K562 (cell line): ENCODE data around the gene NFATC2. TPM values are rescaled to one million over a fixed set of nuclear protein-coding genes. Genes with fewer than 3 reads are reported as not detected.

Experiments used
- ATAC-seq: fragments of 200-7000 bp; cut with Tn5 transposase; 3 replicates; pipeline ENCODE4 v1.9.1; 2020; ENCODE audit warnings: moderate library complexity
- BruUV-seq: library from RNA; stranded (reverse); fragments of 400-500 nt; replicated peaks from 2 replicates; lab custom pipeline; 2021; lab: Mats Ljungman, UMichigan
- CTCF ChIA-PET: fragments of 300-600 bp; formaldehyde crosslinking; extraction: SDS; loops from one replicate; lab custom pipeline; 2021; ENCODE audit warnings: low intra/inter-chr PET ratio; lab: Yijun Ruan, JAX
- POLR2A ChIA-PET: fragments of 300-600, 350-650 bp; sonication (Branson Sonifier 250); formaldehyde crosslinking; extraction: SDS; loops from one replicate; lab custom pipeline; 2021; ENCODE audit warnings: antibody characterized with exemption, inconsistent platforms; lab: Yijun Ruan, JAX
- DNase-seq, 4 experiments: peaks; one replicate each; pipeline versions ENCODE4 v3.0.0 to v3.0.0-alpha.2; 2011 to 2018; ENCODE audit warnings: low spot score in 3 of 4, mixed read lengths in 3 of 4; ENCODE audit errors: extremely low read depth in 1 of 4
- FAIRE-seq: peaks from 2 replicates; lab custom pipeline; 2011; peaks lifted over from hg19 to GRCh38; lab: Jason Lieb, UNC
- H2AFZ ChIP-seq: 2 replicates; pipeline ENCODE4 v1.6.0; 2011; ENCODE audit warnings: low read depth, low read length, control low read depth, inconsistent platforms
- H3K27ac ChIP-seq: fragments of 200-600 bp; 3 replicates; pipeline ENCODE4 v1.8.0; 2011; ENCODE audit warnings: low read depth, mild to moderate bottlenecking, control low read depth, inconsistent platforms, low read length, moderate library complexity, mixed read lengths; ENCODE audit errors: extremely low read depth
- H3K27me3 ChIP-seq, 2 experiments: fragments of 300-600 bp in 1 of 2; 2 replicates in 1 of 2; 3 replicates in 1 of 2; pipeline versions ENCODE4 v1.6.0 to v1.8.0; 2011; ENCODE audit warnings: inconsistent platforms in 2 of 2, low read length in 2 of 2, mild to moderate bottlenecking in 1 of 2, mixed read lengths in 1 of 2, moderate library complexity in 1 of 2; ENCODE audit not compliant: control insufficient read depth in 2 of 2, insufficient read depth in 2 of 2
- H3K36me3 ChIP-seq: fragments of 300-600 bp; 3 replicates; pipeline ENCODE4 v1.8.0; 2011; ENCODE audit warnings: mild to moderate bottlenecking, low read length, inconsistent platforms; ENCODE audit not compliant: control insufficient read depth, insufficient read depth
- H3K4me1 ChIP-seq, 2 experiments: fragments of 200-600 bp in 1 of 2; replicated peaks in 1 of 2; 2 replicates in 1 of 2; 3 replicates in 1 of 2; pipeline versions ENCODE4 v1.5.1 to v1.8.0; 2011; ENCODE audit warnings: inconsistent platforms in 2 of 2, low read length in 2 of 2, mild to moderate bottlenecking in 1 of 2, mixed read lengths in 1 of 2, moderate library complexity in 1 of 2; ENCODE audit not compliant: control insufficient read depth in 2 of 2, insufficient read depth in 2 of 2
- H3K4me2 ChIP-seq: 2 replicates; pipeline ENCODE4 v1.6.1; 2011; ENCODE audit warnings: low read length, control low read depth, inconsistent platforms, mixed read lengths; ENCODE audit not compliant: insufficient read depth
- H3K4me3 ChIP-seq: fragments of 200-600 bp; sonication (generic), shearing (Covaris generic); 2 replicates; pipeline ENCODE4 v1.5.1; 2016; ENCODE audit warnings: control low read depth, inconsistent platforms
- H3K79me2 ChIP-seq: fragments of 200-600 bp; 3 replicates; pipeline ENCODE4 v1.8.0; 2011; ENCODE audit warnings: low read length, inconsistent platforms; ENCODE audit not compliant: control insufficient read depth, insufficient read depth
- H3K9ac ChIP-seq, 2 experiments: 2 replicates each; pipeline versions ENCODE4 v1.6.0 to v1.6.1; 2011; ENCODE audit warnings: low read depth in 2 of 2, low read length in 2 of 2, control low read depth in 1 of 2, inconsistent platforms in 1 of 2, mild to moderate bottlenecking in 1 of 2, mixed read lengths in 1 of 2; ENCODE audit not compliant: insufficient read depth in 1 of 2
- H3K9me1 ChIP-seq: one replicate; pipeline ENCODE4 v1.6.0; 2011; ENCODE audit warnings: inconsistent platforms, mild to moderate bottlenecking, low read length, moderate library complexity; ENCODE audit not compliant: control insufficient read depth, insufficient read depth
- H3K9me3 ChIP-seq: replicated peaks from 2 replicates; pipeline ENCODE4 v1.5.1; 2011; ENCODE audit warnings: low read depth, low read length, inconsistent platforms; ENCODE audit not compliant: control insufficient read depth, insufficient read depth
- H4K20me1 ChIP-seq: replicated peaks from 2 replicates; pipeline ENCODE4 v1.6.1; 2011; ENCODE audit warnings: low read length, inconsistent platforms, mixed read lengths; ENCODE audit not compliant: control insufficient read depth, insufficient read depth
- ADNP ChIP-seq: fragments of 200-800 bp; sonication (Bioruptor generic); IDR thresholded peaks from 2 replicates; pipeline ENCODE4 v1.6.1; 2016; ENCODE audit warnings: missing genetic modification characterization, missing compliant biosample characterization
- BCOR ChIP-seq: fragments of 450-650 bp; IDR thresholded peaks from 2 replicates; pipeline ENCODE4 v1.6.1; 2016
- E4F1 ChIP-seq: fragments of 250-450 bp; sonication (Bioruptor Pico); IDR thresholded peaks from 2 replicates; pipeline ENCODE4 v1.5.0; 2021; ENCODE audit warnings: mild to moderate bottlenecking, borderline replicate concordance
- GMEB1 ChIP-seq: fragments of 250-450 bp; sonication (Bioruptor Pico); IDR thresholded peaks from 2 replicates; pipeline ENCODE4 v1.4.0; 2020; ENCODE audit warnings: mild to moderate bottlenecking
- HDAC2 ChIP-seq: fragments of 450-650 bp; IDR thresholded peaks from 2 replicates; pipeline ENCODE4 v1.6.1; 2016; ENCODE audit warnings: mild to moderate bottlenecking
- KDM1A ChIP-seq, 2 experiments: fragments of 450-650 bp; IDR thresholded peaks; 2 replicates each; pipeline ENCODE4 v1.6.1; 2016; ENCODE audit warnings: mild to moderate bottlenecking in 2 of 2
- KLF6 ChIP-seq: fragments of 250-450 bp; sonication (Bioruptor Pico); IDR thresholded peaks from 2 replicates; pipeline ENCODE4 v1.4.0; 2020; ENCODE audit warnings: mild to moderate bottlenecking, moderate library complexity, borderline replicate concordance
- NR1H2 ChIP-seq: sonication (generic); formaldehyde crosslinking; IDR thresholded peaks from 2 replicates; pipeline ENCODE4 v1.4.0; 2020; ENCODE audit warnings: mild to moderate bottlenecking, missing genetic modification reagents
- NR3C1 ChIP-seq: sonication (generic); formaldehyde crosslinking; IDR thresholded peaks from 2 replicates; pipeline ENCODE4 v1.8.1; 2022; ENCODE audit warnings: missing genetic modification reagents
- RBM25 ChIP-seq: fragments of 200-400 bp; formaldehyde crosslinking; IDR thresholded peaks from 2 replicates; pipeline ENCODE4 v1.6.1; 2018; ENCODE audit warnings: low read length, low read depth, moderate library complexity; ENCODE audit not compliant: severe bottlenecking
- RBM39 ChIP-seq: fragments of 200-400 bp; formaldehyde crosslinking; optimal IDR thresholded peaks from 2 replicates; pipeline ENCODE3; 2018; ENCODE audit warnings: low read depth, low read length
- RCOR1 ChIP-seq, 2 experiments: IDR thresholded peaks; 2 replicates each; pipeline ENCODE4 v1.6.1; 2012; ENCODE audit warnings: low read depth in 2 of 2, low read length in 2 of 2, borderline replicate concordance in 1 of 2, improper control_type of control experiment in 1 of 2
- WHSC1 ChIP-seq: IDR thresholded peaks from one replicate; pipeline ENCODE4 v1.6.1; 2012; ENCODE audit warnings: low read length, control low read depth, inconsistent platforms
- XRCC3 ChIP-seq: fragments of 450-650 bp; IDR thresholded peaks from 2 replicates; pipeline ENCODE4 v1.6.1; 2017; ENCODE audit warnings: mild to moderate bottlenecking, moderate library complexity
- WGBS: fragments of 100-300 bp; shearing (Covaris generic); methylation state at CpG from one replicate; pipeline ENCODE4 v1.1.6; 2016; ENCODE audit warnings: low coverage, mixed read lengths; ENCODE audit not compliant: insufficient coverage; ENCODE audit errors: missing lambda C conversion rate; 5-methylcytosine and 5-hydroxymethylcytosine counted together
- in situ Hi-C: fragments of 300-500 bp; cut with MboI; formaldehyde crosslinking; loops from 4 replicates; pipeline ENCODE4 v1.15.0; 2018; ENCODE audit warnings: inconsistent platforms, mixed read lengths
- intact Hi-C: fragments of 100-400 bp; cut with micrococcal nuclease; formaldehyde crosslinking; loops from 2 replicates; pipeline ENCODE4 v1.14.2; 2022
- polyA plus RNA-seq, 8 experiments: library from polyadenylated mRNA; depleted of rRNA in 4 of 8; stranded (reverse) in 5 of 8; unstranded in 3 of 8; fragments of >200 nt; fragmentation: Nextera tagmentation in 2 of 8; fragmentation: Illumina TruSeq in 1 of 8; extraction: Ambion mirVana in 2 of 8; extraction: Trizol in 1 of 8; gene quantifications; 2 replicates each; pipeline versions ENCODE4 v1.2.1 to v1.2.3, GENCODE V29; 2011 to 2014; ENCODE audit warnings: inconsistent platforms in 1 of 8, missing spikeins in 1 of 8
- total RNA-seq, 7 experiments: library from RNA; depleted of rRNA in 6 of 7; stranded (reverse); fragments of >200 nt in 6 of 7; fragmentation: Illumina TruSeq in 2 of 7; extraction: Trizol in 2 of 7; gene quantifications; 2 replicates each; pipeline versions ENCODE4 v1.2.1 to v1.2.3, GENCODE V29; 2011 to 2021; ENCODE audit warnings: low replicate concordance in 1 of 7

Gene NFATC2
- total and polyA plus RNA-seq, 9 of the 15 experiments (the other 6 are each of a cell fraction or from before 2014, with no cell fraction given) = 1.9 to 11.2 (median 3.0) TPM

GRCh38 chr20:51460569-51461265, 81.8 kb downstream of the NFATC2 start (continued):
- TF ChIP-seq WHSC1 (no peak), RBM39 (no peak), KLF6 (CRISPR knock-in tag) (no peak)

DNA sequence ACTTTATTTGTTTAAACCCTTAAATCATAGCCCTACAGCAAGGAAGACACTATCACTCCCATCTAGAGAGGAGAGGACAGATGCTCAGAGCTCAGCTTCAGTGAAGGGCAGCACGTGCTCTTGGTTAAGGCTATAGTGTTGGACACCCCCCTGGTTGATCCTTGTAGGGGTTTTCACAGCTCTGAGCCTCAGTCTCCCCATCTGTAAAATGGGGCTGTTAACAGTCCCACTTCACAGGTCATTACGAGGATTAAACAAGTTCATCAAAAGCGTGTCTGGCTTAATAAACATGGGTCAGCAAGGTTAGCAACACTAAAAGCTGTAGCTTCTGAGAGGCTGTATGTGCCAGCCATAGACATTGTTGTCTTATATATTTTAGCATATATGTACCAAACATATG, 82.4 kb downstream of the NFATC2 start:
- 80% methylated on average over 3 of the region's 3 CpGs for WGBS
- H3K79me2 ChIP-seq = no peaks in the 10 kb centered on the region
- intact Hi-C loops = no loop called here
- in situ Hi-C loops = no loop called here
- no peak for DNase-seq
- no peaks in the 10 kb centered on the region for H3K9me3 ChIP-seq
- H3K4me1 ChIP-seq = peaks cover 0 to 12% of the 10 kb centered on the region in 2 experiments; a peak in 2 of 5 replicates
- no TSS peak for BruUV-seq
- POLR2A ChIA-PET = interaction anchor here (0.7 kb wide), 1 partner anchor 525 kb away, joined by 4 read pairs; no protein-coding TSS in a partner anchor
- FAIRE-seq = no peak
- H4K20me1 ChIP-seq = no peaks in the 10 kb centered on the region
- no peaks in the 10 kb centered on the region for H3K9me1 ChIP-seq
- H3K4me2 ChIP-seq = no peak overlapping the region
- peaks cover 34% of the 10 kb centered on the region; the same call in 1 of the 3 replicates for H3K36me3 ChIP-seq
- ATAC-seq = no peak
- no peak for TF ChIP-seq GMEB1 (CRISPR knock-in tag)
- peak; percentile 88 for TF ChIP-seq RBM25
- peak; percentile 62; the same call in 1 of the 2 replicates for TF ChIP-seq BCOR
- peak; percentile 31 to 39; a peak in 3 of 4 replicates for TF ChIP-seq KDM1A (IDR thresholded peaks at IDR 0.05)
- no peak for TF ChIP-seq NR1H2 (CRISPR knock-in tag)
- TF ChIP-seq XRCC3 = no peak
- TF ChIP-seq NR3C1 (CRISPR knock-in tag) = no peak
- TF ChIP-seq ADNP (tag) = peak; percentile 78
- 0 out of 2 replicates have a peak, but pooled peaks have one; percentile 48 for TF ChIP-seq HDAC2
- TF ChIP-seq RCOR1 (IDR thresholded peaks at IDR 0.05; ENCODE audit: borderline replicate concordance in 1 of 2, low read depth in 2 of 2, low read length in 2 of 2) = peak in 1 of 2 experiments; percentile 41; a peak in 1 of 4 replicates
- TF ChIP-seq E4F1 (CRISPR knock-in tag) = no peak
- TF ChIP-seq, all 486 proteins: peak for 6
- no peak overlapping the region for H3K9ac ChIP-seq
- H3K27ac ChIP-seq = no peak overlapping the region
- H3K27me3 ChIP-seq = no peaks in the 10 kb centered on the region
- H2AFZ ChIP-seq = no peak overlapping the region
- CTCF ChIA-PET = no interaction called here
- H3K4me3 ChIP-seq = no peak overlapping the region
